T-helper 1 cell (primary cell): Measurements from ENCODE around the gene ERICH2.

ENCODE experiments used
- DNase-seq, 5 donors: peaks; one replicate each; pipeline ENCODE4 v3.0.0-alpha.2; 2012 to 2020

ERICH2 gene

GRCh38 chr2:170764880-170765261 lies 5.3 kb upstream of the ERICH2 start:
- no peak for DNase-seq

DNA sequence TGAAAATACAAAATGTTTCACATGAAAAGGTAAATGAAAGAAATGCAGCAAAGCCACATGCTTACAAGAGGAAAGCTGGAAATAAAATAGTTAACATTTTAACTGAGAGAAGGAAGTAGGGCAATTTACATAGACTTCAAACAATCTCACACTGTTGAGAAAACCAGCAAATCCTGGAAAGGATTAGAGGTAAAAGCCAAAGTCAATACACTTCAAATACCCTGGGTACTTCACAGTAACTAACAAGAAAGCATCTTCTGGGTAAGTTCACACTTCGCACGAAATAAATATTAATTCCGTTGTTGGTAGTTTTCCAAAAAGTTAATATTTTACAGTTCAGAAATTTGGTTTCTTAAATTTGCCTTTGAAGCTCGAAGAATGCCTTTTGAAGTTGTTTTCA lies 3.5 kb upstream of the ERICH2 start:
- DNase-seq, result no peak

DNA sequence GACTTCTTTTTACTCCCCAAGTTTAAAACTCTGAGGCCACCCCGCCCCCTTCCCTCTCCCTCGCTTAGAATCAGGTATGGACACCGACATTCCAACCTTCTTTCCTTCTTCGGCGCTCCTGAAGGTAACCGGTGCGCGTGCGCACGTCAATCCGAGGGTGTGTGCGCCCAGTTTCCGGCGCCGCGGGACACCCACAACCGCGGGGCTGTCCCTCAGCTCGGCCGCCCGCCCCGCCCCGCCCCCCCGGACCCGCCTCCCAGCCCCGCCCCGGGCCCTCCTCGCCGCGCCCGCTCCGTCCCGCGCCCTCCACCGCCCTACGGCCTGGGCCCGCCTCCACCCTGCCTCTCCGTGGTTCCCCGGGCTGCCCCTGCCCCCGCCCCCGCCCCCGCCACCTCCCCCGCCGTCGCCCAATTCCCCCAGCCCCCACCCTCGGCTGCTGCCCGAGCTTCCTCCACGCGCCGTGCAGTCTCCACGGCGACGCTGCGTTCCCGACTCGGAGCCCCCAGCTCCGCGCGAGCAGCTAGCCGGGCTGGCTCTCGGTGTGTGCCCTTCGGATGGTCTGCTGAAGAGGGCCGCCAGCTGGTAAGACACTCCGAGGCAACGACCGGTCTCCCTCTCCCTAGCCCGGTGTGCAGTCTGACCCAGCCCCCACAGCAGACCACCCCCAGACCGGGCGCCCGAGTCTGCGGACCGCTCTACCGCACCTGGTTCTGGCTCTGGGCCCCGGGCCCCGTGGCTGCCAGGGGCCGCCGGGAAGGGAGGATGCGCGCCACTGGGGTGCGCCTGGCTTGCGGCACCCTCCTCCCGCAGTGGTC lies 635 bp downstream of the ERICH2 start:
- peak; percentile 42 to 76 (median 59) for DNase-seq

DNA sequence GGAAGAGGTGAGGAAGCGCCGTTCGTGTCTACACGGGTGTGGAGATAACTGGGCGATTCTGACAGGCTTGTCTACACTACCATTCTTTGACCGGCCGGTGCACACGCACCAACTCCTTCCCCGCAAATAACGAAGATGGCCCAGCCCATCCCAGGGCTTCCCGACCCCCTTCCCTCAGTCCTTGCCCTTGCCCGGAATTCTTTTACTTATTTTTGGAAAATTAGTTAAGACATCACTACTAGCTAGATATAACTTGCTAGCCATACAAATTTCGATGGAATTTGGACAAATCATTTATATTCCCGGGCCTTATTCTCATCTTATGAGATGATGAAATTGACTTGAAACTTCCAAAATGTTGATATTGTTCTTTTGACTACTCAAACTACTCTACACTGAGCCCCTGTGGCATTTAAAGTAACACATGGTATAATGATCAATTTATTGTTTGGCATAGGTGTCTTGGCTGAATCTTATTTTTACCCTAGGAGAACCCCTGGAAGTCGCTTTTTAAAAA lies 1.3 kb downstream of the ERICH2 start:
- no peak for DNase-seq

DNA sequence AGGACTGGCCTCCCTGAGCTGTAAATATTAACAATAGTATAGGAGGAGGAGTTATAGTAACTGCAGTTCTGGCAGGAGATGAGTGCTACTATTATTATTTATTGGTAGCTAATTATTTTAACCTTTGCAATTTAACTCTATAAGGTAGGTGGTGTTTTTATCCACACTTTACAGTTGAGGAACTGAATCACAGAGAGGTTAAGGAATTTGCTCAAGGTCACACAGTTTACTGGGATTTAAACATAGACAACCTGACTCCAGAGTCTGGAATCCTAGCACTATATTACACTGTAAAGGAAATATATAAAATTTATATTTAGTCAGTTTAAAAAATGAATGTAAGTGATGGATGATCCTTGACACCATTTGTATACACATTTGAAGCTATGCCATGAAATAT lies 2.1 kb downstream of the ERICH2 start:
- no peak for DNase-seq

DNA sequence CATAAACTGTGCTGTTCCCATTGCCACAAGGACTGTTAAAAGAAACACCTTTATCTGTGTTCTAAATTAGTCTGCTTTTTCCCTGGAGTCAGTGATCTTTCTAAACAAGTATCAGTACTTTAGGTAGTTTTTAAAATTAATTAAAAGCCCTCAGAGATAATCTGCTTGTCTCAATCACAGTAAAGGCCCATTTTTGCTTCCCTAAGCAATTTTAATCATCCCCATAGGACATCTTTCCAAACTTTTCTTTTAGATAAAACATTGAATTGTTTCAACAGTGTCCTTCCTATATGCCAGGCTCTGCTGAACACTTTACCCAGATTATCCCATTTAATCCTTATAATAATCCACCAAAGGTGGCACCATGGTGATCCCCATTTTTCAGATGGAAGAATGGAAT lies 3.9 kb downstream of the ERICH2 start:
- no peak for DNase-seq

DNA sequence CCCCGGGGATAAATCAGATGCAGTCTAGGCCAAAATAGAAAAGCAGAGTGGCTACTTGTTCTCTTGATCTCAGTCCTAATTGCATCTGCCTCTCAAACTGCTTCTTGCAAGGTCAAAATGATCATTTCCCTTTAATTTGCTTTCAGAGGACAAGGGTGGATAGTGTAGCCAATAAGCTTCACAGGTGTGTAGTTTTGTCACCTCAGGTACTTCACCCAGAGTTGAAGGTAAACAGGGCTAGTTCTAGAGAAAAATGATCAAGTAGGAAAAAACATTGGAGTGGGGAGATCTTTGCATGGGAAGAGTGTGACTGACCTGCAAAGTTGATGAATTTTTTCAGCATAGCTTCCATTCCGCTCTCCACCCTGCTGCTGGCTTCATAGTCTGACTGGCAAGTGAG lies 8.7 kb downstream of the ERICH2 start:
- no peak for DNase-seq

DNA sequence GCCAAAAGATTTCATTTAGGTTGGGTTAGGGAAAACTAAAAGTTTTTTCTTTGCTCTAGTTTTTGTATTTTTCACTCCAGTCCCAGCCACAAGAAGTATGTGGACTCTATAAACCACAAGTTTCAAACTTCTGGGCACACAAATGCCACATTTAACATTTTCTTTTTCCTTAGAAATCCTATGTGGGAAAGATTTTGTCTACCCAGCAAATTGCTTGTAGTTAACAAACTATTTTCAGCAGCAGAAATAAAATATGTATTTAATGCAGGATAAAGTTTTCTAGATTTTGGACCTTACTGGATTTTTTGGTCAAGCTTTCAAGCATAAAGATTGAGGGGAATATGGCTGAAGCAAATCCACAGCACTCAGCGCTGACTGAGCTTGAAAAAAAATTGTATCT lies 9.1 kb downstream of the ERICH2 start:
- no peak for DNase-seq

DNA sequence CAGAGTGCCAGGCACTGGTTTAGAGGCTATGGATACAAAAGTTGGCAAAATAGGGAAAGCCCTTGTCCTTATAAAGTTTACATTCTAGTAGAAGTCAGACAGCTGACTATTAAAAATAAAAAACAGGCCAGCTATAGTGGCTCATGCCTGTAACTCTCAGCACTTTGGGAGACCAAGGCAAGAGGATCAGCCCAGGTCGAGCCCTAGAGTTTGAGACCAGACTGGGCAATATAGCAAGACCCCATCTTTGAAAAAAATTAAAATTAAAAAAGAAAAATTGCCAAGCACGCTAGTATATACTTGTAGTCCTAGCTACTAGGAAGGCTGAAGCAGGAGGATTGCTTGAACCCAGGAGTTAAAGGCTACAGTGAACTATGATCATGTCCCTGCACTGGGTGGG lies 12.5 kb downstream of the ERICH2 start:
- DNase-seq, result no peak

DNA sequence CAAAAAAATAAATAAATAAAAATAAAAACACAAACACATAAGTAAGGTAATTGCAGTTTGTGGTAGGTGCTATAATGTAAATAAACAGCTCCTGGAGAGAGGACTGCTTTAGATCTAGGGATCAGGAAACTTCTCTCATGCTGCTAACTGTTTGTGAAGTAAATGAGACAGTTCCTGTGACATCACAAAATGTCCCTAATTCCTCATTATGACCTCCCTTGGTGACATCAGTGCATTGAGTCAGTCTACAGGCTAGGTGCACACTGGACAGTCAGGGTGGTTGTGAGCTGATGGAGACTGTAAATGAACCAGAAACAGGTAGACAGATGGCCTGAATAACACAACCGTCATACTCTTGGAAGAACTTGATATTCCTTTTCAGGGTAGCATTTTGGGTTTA lies 13.4 kb downstream of the ERICH2 start:
- DNase-seq, result no peak

GRCh38 chr2:170798996-170799395 lies 28.8 kb downstream of the ERICH2 start:
- no peak for DNase-seq

DNA sequence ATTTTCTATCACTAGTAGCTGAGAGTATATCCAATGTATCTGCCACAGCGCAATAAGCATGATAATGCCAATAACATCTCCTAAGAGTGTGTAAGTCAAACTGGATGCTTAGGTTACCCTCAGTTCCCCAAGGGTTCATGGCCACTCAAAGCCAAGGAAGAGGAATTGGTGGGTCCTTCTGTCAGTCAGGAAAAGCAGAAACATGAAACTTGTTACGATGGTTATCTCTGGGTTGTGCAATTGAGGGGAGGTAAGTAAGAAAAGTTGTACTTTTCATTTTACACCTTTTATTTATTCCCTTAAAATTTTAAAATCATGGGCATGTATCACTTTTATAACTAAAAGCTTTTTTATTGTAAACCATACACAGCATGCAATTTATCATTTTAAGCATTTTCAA lies 36.4 kb downstream of the ERICH2 start:
- DNase-seq, result no peak

- peak in 1 of 5 donors; percentile 58 for DNase-seq
These were observed 42.8 kb downstream of the ERICH2 start for GRCh38 chr2:170812710-170813600.

DNA sequence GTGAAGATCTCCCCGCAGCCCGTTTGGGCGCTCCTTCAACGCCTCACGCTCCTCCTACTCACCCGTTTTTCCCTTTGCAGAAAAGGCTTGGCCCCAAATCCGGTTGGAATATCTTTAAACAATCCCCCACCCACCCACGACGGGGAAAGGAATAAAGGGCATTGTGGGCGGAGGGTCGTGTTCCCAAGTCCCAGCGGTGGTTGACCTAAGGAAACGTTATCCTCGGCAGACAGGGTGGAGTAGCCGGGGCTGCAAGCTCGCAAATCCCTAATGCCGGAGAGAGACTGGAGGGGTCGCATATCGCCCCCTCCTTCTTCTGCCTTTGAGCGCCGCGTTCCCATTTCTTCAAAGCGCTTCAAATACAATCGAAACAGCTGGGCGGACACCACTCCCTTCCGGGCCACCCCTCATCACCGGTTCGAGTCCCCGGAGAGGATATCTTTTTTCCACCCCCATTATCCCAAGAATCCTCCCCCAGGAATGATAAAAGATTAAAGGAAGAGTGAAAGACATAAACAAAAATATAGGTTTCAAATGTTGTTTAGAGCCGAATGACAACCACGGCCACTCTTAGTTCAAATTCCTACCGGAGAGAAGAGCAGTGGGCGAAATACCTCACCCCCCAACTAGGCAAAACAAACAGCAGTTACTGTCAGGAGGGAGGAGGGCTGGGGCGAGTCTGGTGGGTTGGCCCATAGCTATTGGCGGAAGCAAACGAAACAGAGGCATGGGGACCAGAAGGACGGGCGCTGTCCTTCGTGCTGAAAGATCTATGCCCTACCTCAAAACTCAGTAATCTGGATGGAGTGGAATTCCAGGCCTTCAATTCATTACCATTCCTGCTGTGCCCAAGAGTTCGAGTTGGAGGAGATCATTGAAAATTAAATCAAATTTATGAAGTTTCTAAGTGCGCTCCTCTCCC lies 43.7 kb downstream of the ERICH2 start:
- DNase-seq, result peak in 1 of 5 donors; percentile 45

DNA sequence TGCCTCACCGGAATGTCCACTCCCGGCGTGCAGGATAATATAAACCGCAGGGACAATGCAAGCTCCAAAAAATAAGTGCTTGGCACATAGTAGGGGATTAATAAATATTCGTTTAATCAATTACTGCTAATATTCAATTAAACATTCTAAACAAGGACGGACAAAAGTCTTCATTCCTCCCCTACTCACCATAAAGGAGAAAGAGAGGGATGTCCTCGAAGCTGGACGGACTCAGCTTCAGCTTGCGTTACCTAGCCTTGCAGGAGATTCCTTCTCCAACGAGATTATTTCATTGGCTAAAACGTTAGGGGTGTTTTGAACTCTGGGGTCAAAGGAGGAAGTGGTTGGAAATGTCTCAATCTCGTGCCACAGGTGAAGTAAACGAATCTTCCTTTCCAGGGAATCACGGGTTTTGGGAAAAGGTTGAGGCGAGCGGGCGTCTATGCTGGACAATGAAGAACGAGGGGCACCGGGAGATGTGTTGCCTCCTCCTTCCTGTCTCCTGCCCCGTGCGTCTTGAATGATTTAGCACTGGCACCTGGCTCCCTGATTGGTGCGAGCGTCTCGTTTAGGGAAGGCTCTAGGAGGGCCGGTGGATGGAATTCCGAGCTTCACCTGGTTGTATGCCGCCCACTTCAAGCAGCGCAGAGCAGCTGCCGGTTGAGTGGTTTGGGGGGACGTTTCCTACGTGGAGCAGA lies 44.5 kb downstream of the ERICH2 start:
- no peak for DNase-seq

DNA sequence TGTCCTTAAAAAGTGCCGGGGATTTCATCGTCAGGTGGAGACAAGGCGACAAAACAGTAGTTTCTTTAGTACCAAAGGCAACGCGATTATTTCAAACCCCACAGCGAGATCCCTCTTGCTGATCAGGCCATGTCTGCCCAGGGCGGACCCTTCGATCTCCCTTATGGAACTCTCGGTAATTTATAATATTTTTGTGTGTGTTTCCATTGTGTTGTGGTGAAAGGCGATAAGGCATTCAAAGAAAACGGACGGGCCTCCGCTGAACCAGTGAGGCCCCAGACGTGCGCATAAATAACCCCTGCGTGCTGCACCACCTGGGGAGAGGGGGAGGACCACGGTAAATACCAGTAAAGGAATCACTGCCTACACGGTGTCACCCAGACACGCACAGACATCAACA lies 45.1 kb downstream of the ERICH2 start:
- DNase-seq, result no peak

DNA sequence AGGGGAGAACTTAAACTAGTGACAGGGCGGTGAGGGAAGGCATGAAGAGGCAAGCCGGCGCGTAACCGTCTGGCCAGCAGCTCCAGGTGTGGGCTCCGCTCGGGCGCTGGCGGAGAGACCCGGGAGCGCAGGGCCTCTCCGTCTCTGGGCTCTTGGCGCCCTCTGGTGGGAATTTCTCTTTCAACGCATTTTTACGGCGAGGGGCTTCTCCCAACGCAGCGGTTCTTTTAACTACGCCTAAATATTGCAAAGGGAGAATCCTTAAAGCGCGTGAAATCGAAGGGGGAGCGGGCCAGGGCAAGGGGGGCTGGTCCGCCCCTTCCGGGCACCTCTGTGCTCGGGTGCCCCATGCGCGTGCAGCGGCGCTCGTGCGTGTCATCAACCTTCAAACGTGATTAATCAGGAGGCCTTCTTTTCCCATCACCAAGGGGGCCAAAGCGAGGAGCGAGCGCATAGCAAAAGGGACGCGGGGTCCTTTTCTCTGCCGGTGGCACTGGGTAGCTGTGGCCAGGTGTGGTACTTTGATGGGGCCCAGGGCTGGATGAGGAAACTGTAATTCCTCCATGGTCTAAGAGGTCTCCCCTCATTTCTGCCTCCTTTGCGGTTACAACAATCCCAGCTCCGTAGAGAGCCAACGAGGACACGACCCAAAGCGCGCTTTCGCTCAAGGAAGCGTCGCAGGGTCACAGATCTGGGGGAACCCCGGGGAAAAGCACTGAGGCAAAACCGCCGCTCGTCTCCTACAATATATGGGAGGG lies 45.7 kb downstream of the ERICH2 start:
- peak in 4 of 5 donors; percentile 40 to 71 (median 50) for DNase-seq

- DNase-seq, result peak in 3 of 5 donors; percentile 27 to 81 (median 35)
These were observed 46.4 kb downstream of the ERICH2 start, which contains the start of gene GAD1 for GRCh38 chr2:170816504-170817092. TSS of gene GAD1 (plus strand) at chr2:170816887. CDS start at chr2:170818592, 1,705 bp downstream.

- DNase-seq, result peak in 1 of 5 donors; percentile 58
These were observed 47.2 kb downstream of the ERICH2 start for GRCh38 chr2:170817093-170818035.
